ENCODE results near the gene WASL. TPM values are rescaled to one million over a fixed set of nuclear protein-coding genes. Genes with fewer than 3 reads are reported as not detected.
A peak's percentile ranks its signal among the peaks of the same experiment; 100 is the strongest.

WASL gene
- total and polyA plus RNA-seq, 2 of the 13 experiments (the other 11 are each of a cell fraction or from before 2014, with no cell fraction given): 7.9 to 12.8 TPM

DNA sequence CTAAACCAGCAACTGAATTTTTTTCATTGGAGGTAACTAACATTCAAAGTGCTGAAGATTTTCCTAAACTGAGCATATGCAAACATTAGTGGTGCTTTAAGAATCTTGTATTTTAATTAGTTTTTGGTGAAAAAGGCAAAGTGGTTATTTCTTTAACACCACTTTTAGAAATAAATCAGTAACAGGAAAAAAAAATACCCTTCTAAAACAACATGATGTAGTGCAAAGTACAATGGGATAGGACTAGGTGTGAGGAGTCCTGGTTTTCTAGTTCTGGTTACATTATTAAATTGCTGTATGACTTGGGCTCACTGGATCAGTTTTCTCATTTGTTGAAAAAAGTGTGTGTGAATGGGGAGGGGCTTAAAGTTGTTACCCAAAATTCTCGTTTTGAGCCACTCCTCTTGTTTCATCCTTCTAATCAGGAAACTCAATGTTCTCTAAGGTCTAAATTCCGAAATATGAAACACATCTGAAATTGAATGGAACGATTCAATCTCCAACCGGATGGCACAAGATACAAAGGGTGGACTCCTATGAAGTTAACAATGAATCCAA is 1.8 kb downstream of the WASL start (continued):
- TF ChIP-seq, protein P1, sequence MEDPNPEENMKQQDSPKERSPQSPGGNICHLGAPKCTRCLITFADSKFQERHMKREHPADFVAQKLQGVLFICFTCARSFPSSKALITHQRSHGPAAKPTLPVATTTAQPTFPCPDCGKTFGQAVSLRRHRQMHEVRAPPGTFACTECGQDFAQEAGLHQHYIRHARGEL (CRISPR knock-in tag; IDR thresholded peaks at IDR 0.05): no peak
- 0 out of 2 replicates have a peak, but pooled peaks have one; percentile 17 for TF ChIP-seq REPIN1 (CRISPR knock-in tag; IDR thresholded peaks at IDR 0.05; ENCODE audit: borderline replicate concordance, low read depth)
- TF ChIP-seq ZNF75D (CRISPR knock-in tag; IDR thresholded peaks at IDR 0.05; ENCODE audit: borderline replicate concordance): no peak
- no peak for TF ChIP-seq THYN1 (CRISPR knock-in tag; IDR thresholded peaks at IDR 0.05; ENCODE audit: borderline replicate concordance, low read depth)
- no peak for TF ChIP-seq ZNF441 (CRISPR knock-in tag; IDR thresholded peaks at IDR 0.05; ENCODE audit: borderline replicate concordance)
- TF ChIP-seq NFE2L2 (IDR thresholded peaks at IDR 0.05; ENCODE audit: low read length): no peak

DNA sequence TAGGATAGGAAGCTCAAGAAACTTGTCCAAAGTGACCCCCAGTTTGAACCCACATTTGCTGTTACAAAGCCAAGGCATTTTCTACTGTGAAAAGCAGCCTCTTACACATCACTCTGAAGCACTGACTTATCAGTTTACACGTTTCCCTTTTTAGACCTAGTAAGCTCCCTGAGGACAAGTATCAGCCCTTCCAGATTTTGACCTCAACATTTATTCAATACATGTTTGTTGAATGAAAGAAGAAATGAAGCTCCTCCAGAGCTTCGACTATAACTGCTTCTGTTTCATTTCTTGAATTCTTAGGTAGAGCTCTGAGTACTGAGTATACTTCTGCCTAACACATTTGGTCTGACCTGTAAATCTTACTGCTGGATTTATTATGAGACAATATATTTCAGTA is 2.7 kb downstream of the WASL start:
- POLR2A ChIA-PET: interaction anchor here (5.7 kb wide), 1 partner anchor 8 kb away, joined by 46 read pairs; no protein-coding TSS in a partner anchor
- Histone ChIP-seq H3K4me2 (ENCODE audit: low read depth, low read length) (peak overlapping the region; percentile 88), H3K9ac (ENCODE audit: insufficient read depth, low read depth, low read length) (peak overlapping the region; percentile 98), H3K4me3 (replicated peaks in 1 of 3; ENCODE audit: insufficient read depth in 1 of 3, low read depth in 2 of 3, low read length in 3 of 3) (peak overlapping the region; percentile 94 to 99 (median 97); a peak in 5 of 6 replicates), H3K36me3 (replicated peaks in 1 of 2; ENCODE audit: control insufficient read depth in 1 of 2, insufficient read depth in 2 of 2, low read length in 2 of 2) (no peaks in the 10 kb centered on the region), H3K4me1 (ENCODE audit: insufficient read depth, low read length) (peaks cover 67% of the 10 kb centered on the region), H3K27me3 (ENCODE audit: control insufficient read depth in 1 of 2, insufficient read depth in 2 of 2, low read length in 2 of 2) (no peaks in the 10 kb centered on the region; a peak in 1 of 5 replicates), H3K9me3 (ENCODE audit: low read length) (no peaks in the 10 kb centered on the region), H3K79me2 (ENCODE audit: insufficient read depth, low read length) (peaks cover 80% of the 10 kb centered on the region), H4K20me1 (ENCODE audit: insufficient read depth, low read length) (peaks cover 46% of the 10 kb centered on the region), H2AFZ (ENCODE audit: low read length) (no peak overlapping the region), H3K27ac (ENCODE audit: extremely low read length, insufficient read depth, low read length) (peak overlapping the region; percentile 2)
- WGBS (ENCODE audit: low lambda C conversion rate): 20% methylated on average over 2 of the region's 2 CpGs
- DNase-seq (ENCODE audit: low spot score) (no peak), FAIRE-seq (no peak), ATAC-seq (no peak)
- TF ChIP-seq PRPF4 (IDR thresholded peaks at IDR 0.05; ENCODE audit: low read depth, low read length, poor library complexity, severe bottlenecking) (no peak), AKAP8 (CRISPR knock-in tag; IDR thresholded peaks at IDR 0.05) (no peak), ZNF558 (CRISPR knock-in tag; IDR thresholded peaks at IDR 0.05; ENCODE audit: borderline replicate concordance) (no peak), ZSCAN12 (CRISPR knock-in tag; IDR thresholded peaks at IDR 0.05) (no peak), IRF2 (CRISPR knock-in tag; IDR thresholded peaks at IDR 0.05) (no peak), ISL2 (CRISPR knock-in tag; IDR thresholded peaks at IDR 0.05) (no peak), POGZ (CRISPR knock-in tag; IDR thresholded peaks at IDR 0.05) (no peak)
- TF ChIP-seq, protein P2, sequence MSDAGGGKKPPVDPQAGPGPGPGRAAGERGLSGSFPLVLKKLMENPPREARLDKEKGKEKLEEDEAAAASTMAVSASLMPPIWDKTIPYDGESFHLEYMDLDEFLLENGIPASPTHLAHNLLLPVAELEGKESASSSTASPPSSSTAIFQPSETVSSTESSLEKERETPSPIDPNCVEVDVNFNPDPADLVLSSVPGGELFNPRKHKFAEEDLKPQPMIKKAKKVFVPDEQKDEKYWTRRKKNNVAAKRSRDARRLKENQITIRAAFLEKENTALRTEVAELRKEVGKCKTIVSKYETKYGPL (CRISPR knock-in tag; IDR thresholded peaks at IDR 0.05): no peak
- TF ChIP-seq, protein P3, sequence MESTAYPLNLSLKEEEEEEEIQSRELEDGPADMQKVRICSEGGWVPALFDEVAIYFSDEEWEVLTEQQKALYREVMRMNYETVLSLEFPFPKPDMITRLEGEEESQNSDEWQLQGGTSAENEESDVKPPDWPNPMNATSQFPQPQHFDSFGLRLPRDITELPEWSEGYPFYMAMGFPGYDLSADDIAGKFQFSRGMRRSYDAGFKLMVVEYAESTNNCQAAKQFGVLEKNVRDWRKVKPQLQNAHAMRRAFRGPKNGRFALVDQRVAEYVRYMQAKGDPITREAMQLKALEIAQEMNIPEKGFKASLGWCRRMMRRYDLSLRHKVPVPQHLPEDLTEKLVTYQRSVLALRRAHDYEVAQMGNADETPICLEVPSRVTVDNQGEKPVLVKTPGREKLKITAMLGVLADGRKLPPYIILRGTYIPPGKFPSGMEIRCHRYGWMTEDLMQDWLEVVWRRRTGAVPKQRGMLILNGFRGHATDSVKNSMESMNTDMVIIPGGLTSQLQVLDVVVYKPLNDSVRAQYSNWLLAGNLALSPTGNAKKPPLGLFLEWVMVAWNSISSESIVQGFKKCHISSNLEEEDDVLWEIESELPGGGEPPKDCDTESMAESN (CRISPR knock-in tag; conservative IDR thresholded peaks at IDR 0.05): no peak
- TF ChIP-seq, protein P4, sequence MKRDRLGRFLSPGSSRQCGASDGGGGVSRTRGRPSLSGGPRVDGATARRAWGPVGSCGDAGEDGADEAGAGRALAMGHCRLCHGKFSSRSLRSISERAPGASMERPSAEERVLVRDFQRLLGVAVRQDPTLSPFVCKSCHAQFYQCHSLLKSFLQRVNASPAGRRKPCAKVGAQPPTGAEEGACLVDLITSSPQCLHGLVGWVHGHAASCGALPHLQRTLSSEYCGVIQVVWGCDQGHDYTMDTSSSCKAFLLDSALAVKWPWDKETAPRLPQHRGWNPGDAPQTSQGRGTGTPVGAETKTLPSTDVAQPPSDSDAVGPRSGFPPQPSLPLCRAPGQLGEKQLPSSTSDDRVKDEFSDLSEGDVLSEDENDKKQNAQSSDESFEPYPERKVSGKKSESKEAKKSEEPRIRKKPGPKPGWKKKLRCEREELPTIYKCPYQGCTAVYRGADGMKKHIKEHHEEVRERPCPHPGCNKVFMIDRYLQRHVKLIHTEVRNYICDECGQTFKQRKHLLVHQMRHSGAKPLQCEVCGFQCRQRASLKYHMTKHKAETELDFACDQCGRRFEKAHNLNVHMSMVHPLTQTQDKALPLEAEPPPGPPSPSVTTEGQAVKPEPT (CRISPR knock-in tag; IDR thresholded peaks at IDR 0.05; ENCODE audit: low read depth): no peak
- BruUV-seq (replicated peaks): no TSS peak
- CTCF ChIA-PET (ENCODE audit: low intra/inter-chr PET ratio, low total read pairs): no interaction called here
- in situ Hi-C loops (cut with HindIII; ENCODE audit: extremely low pct_ligation_motif_present, low pct_unique_long_range_greater_than_20kb): no loop called here
- intact Hi-C loops (cut with micrococcal nuclease; ENCODE audit: unreplicated experiment): loop anchor here (1.0 to 10.0 kb wide), 3 partner anchors 45 to 191 kb away; partner anchors contain the start of gene NDUFA5
